ENCODE measurements around the gene KCNMB2. TPM values are rescaled to one million over a fixed set of nuclear protein-coding genes. Genes with fewer than 3 reads are reported as not detected.

KCNMB2 gene
- polyA plus RNA-seq, 4 donors, result 0.06 to 3.9 (median 1.4) TPM; not detected in 1

DNA sequence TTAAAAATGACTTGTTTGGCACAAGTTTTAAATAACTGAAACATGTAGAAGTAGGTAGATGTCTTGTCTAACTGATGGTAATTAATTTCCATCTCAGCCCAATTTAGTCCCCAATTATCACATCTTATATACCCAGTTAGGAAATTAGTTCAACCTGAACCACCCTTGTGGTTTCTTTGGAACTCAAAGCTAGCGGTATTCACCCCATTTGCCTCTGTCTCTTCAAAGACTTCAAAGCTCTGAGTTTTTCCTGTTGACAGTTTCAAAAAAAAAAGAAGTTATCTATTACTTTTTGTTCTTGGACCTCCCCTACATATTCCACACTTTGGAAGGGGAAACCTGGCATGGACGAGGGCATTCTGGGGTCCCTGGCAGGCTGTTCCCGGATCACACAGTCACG lies 236.5 kb downstream of the KCNMB2 start:
- Histone ChIP-seq H3K27me3 (ENCODE audit: control insufficient read depth in 3 of 3, insufficient read depth in 3 of 3, low read length in 3 of 3) (no peaks in the 10 kb centered on the region), H3K4me3 (ENCODE audit: low read depth in 1 of 3, low read length in 3 of 3) (no peak overlapping the region), H3K9me3 (ENCODE audit: control insufficient read depth in 2 of 2, insufficient read depth in 1 of 2, low read depth in 1 of 2, low read length in 1 of 2) (no peaks in the 10 kb centered on the region), H3K36me3 (ENCODE audit: control insufficient read depth in 3 of 3, insufficient read depth in 2 of 3, low read depth in 1 of 3, low read length in 3 of 3) (no peaks in the 10 kb centered on the region), H3K27ac (ENCODE audit: low read depth in 1 of 3, low read length in 2 of 3) (no peak overlapping the region), H3K4me1 (ENCODE audit: control insufficient read depth in 3 of 3, insufficient read depth in 2 of 3, low read depth in 1 of 3, low read length in 2 of 3) (no peaks in the 10 kb centered on the region)
- DNase-seq (no peak), FAIRE-seq (no peak)
- WGBS, 3 donors, result 78 to 85% (median 82%) methylated on average over 4 of the region's 4 CpGs

DNA sequence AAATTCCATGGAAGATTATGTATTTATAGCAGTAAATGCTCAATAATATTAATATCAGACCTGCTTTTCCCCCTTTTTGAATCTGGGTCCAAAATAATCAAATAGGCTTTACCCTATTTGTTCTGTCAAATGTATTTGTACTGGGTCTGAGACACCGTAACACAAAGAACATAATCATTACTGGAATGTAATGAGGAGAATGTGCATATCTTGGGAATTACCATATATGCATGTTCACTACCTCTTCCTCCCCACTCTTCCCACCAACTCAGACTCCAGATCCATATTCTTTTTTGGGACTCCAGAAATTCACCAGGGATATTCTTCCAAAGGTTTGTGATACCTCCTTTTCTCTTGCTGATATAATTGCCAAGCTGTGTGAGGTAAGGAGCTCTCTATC lies 237.1 kb downstream of the KCNMB2 start:
- Histone ChIP-seq H3K27me3 (ENCODE audit: control insufficient read depth in 3 of 3, insufficient read depth in 3 of 3, low read length in 3 of 3) (no peaks in the 10 kb centered on the region), H3K27ac (ENCODE audit: low read depth in 1 of 3, low read length in 2 of 3) (no peak overlapping the region), H3K36me3 (ENCODE audit: control insufficient read depth in 3 of 3, insufficient read depth in 2 of 3, low read depth in 1 of 3, low read length in 3 of 3) (no peaks in the 10 kb centered on the region), H3K4me1 (ENCODE audit: control insufficient read depth in 3 of 3, insufficient read depth in 2 of 3, low read depth in 1 of 3, low read length in 2 of 3) (no peaks in the 10 kb centered on the region), H3K4me3 (ENCODE audit: low read depth in 1 of 3, low read length in 3 of 3) (no peak overlapping the region), H3K9me3 (ENCODE audit: control insufficient read depth in 2 of 2, insufficient read depth in 1 of 2, low read depth in 1 of 2, low read length in 1 of 2) (no peaks in the 10 kb centered on the region)
- FAIRE-seq (no peak), DNase-seq (no peak)
- 87 to 96% (median 88%) methylated on average over 1 of the region's 1 CpG for WGBS, 3 donors

GRCh38 chr3:178777718-178778411 lies 241.6 kb downstream of the KCNMB2 start:
- WGBS, 3 donors, result 42 to 65% (median 58%) methylated on average over 4 of the region's 4 CpGs
- Histone ChIP-seq H3K36me3 (ENCODE audit: control insufficient read depth in 3 of 3, insufficient read depth in 2 of 3, low read depth in 1 of 3, low read length in 3 of 3) (no peaks in the 10 kb centered on the region), H3K4me3 (ENCODE audit: low read depth in 1 of 3, low read length in 3 of 3) (no peak overlapping the region), H3K4me1 (ENCODE audit: control insufficient read depth in 3 of 3, insufficient read depth in 2 of 3, low read depth in 1 of 3, low read length in 2 of 3) (no peaks in the 10 kb centered on the region), H3K27me3 (ENCODE audit: control insufficient read depth in 3 of 3, insufficient read depth in 3 of 3, low read length in 3 of 3) (no peaks in the 10 kb centered on the region), H3K9me3 (ENCODE audit: control insufficient read depth in 2 of 2, insufficient read depth in 1 of 2, low read depth in 1 of 2, low read length in 1 of 2) (no peaks in the 10 kb centered on the region), H3K27ac (ENCODE audit: low read depth in 1 of 3, low read length in 2 of 3) (no peak overlapping the region)
- DNase-seq (no peak), FAIRE-seq (no peak)

DNA sequence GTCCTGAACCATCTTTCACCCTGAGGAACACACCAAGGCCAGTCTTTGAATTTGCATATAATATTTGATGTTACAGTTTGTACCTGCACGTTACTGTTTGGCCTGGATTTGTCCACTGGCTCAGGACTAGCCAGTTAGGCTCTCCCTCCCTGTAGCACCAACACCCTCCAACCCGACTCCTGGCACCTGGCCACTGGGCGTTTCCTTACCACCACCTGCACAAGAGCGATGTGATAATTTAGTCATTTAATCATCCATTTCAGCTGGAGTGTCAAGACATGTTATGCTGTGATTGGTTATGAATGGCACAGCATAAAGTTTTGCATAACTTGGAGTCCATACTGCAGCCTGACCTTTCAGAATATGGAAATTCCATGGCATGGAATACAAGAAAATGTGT lies 242.4 kb downstream of the KCNMB2 start:
- no peak for FAIRE-seq
- H3K4me1 ChIP-seq (ENCODE audit: control insufficient read depth in 3 of 3, insufficient read depth in 2 of 3, low read depth in 1 of 3, low read length in 2 of 3), result no peaks in the 10 kb centered on the region
- no peak for DNase-seq
- 30 to 77% (median 42%) methylated on average over 4 of the region's 4 CpGs for WGBS, 3 donors
- no peak overlapping the region for H3K4me3 ChIP-seq (ENCODE audit: low read depth in 1 of 3, low read length in 3 of 3)
- no peak overlapping the region for H3K27ac ChIP-seq (ENCODE audit: low read depth in 1 of 3, low read length in 2 of 3)
- no peaks in the 10 kb centered on the region for H3K9me3 ChIP-seq (ENCODE audit: control insufficient read depth in 2 of 2, insufficient read depth in 1 of 2, low read depth in 1 of 2, low read length in 1 of 2)
- no peaks in the 10 kb centered on the region for H3K36me3 ChIP-seq (ENCODE audit: control insufficient read depth in 3 of 3, insufficient read depth in 2 of 3, low read depth in 1 of 3, low read length in 3 of 3)
- no peaks in the 10 kb centered on the region for H3K27me3 ChIP-seq (ENCODE audit: control insufficient read depth in 3 of 3, insufficient read depth in 3 of 3, low read length in 3 of 3)

DNA sequence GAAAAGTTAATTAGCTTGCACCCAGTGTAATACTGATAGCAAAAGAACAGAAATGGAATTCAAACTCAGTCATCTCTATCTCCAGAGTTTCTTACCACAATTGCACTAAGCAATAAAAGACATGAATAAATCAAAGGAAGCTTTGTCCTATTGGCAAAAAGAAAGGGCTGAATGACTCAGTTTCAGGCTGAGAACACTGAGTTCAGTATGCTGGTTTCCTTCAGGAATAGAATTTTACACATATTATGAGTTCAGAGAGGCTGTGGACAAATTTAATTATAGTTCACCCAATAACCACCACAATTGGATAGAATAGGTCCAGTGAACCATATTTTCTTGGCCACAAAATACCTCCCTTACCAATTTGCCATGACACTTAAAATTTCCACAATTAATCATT lies 249.7 kb downstream of the KCNMB2 start:
- FAIRE-seq, result no peak
- Histone ChIP-seq H3K27me3 (ENCODE audit: control insufficient read depth in 3 of 3, insufficient read depth in 3 of 3, low read length in 3 of 3) (no peaks in the 10 kb centered on the region), H3K4me1 (ENCODE audit: control insufficient read depth in 3 of 3, insufficient read depth in 2 of 3, low read depth in 1 of 3, low read length in 2 of 3) (no peaks in the 10 kb centered on the region), H3K27ac (ENCODE audit: low read depth in 1 of 3, low read length in 2 of 3) (no peak overlapping the region), H3K4me3 (ENCODE audit: low read depth in 1 of 3, low read length in 3 of 3) (no peak overlapping the region), H3K9me3 (ENCODE audit: control insufficient read depth in 2 of 2, insufficient read depth in 1 of 2, low read depth in 1 of 2, low read length in 1 of 2) (peaks cover 0 to 6% of the 10 kb centered on the region in 2 donors), H3K36me3 (ENCODE audit: control insufficient read depth in 3 of 3, insufficient read depth in 2 of 3, low read depth in 1 of 3, low read length in 3 of 3) (no peaks in the 10 kb centered on the region)
- no peak for DNase-seq

DNA sequence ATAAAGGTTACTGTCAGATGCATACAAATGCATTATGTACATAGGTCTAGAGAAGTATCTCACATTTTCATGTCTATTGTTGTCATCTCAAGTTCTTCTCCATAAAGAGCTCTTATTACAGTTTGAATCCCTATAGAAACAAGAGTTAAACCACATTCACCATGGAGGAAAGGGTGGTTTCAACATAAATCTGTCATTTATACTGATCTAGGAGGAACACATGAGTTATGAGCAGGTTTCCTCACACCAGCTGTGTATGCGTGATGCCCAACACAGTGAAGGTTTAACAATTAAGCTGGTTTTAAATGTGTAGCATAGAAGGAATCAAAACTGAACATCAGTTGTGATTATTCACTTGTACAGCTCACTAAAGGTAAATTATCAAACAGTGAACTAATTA lies 251.7 kb downstream of the KCNMB2 start:
- no peaks in the 10 kb centered on the region for H3K4me1 ChIP-seq (ENCODE audit: control insufficient read depth in 3 of 3, insufficient read depth in 2 of 3, low read depth in 1 of 3, low read length in 2 of 3)
- no peak overlapping the region for H3K27ac ChIP-seq (ENCODE audit: low read depth in 1 of 3, low read length in 2 of 3)
- DNase-seq (no peak), FAIRE-seq (no peak)
- no peaks in the 10 kb centered on the region for H3K36me3 ChIP-seq (ENCODE audit: control insufficient read depth in 3 of 3, insufficient read depth in 2 of 3, low read depth in 1 of 3, low read length in 3 of 3)
- WGBS, 3 donors, result 41 to 70% (median 63%) methylated on average over 1 of the region's 1 CpG
- no peaks in the 10 kb centered on the region for H3K27me3 ChIP-seq (ENCODE audit: control insufficient read depth in 3 of 3, insufficient read depth in 3 of 3, low read length in 3 of 3)
- H3K4me3 ChIP-seq (ENCODE audit: low read depth in 1 of 3, low read length in 3 of 3), result no peak overlapping the region
- H3K9me3 ChIP-seq (ENCODE audit: control insufficient read depth in 2 of 2, insufficient read depth in 1 of 2, low read depth in 1 of 2, low read length in 1 of 2), result peaks cover 0 to 6% of the 10 kb centered on the region in 2 donors

- no peaks in the 10 kb centered on the region for H3K36me3 ChIP-seq (ENCODE audit: control insufficient read depth in 3 of 3, insufficient read depth in 2 of 3, low read depth in 1 of 3, low read length in 3 of 3)
- DNase-seq (no peak), FAIRE-seq (no peak)
- no peak overlapping the region for H3K27ac ChIP-seq (ENCODE audit: low read depth in 1 of 3, low read length in 2 of 3)
- no peaks in the 10 kb centered on the region for H3K27me3 ChIP-seq (ENCODE audit: control insufficient read depth in 3 of 3, insufficient read depth in 3 of 3, low read length in 3 of 3)
- H3K4me3 ChIP-seq (ENCODE audit: low read depth in 1 of 3, low read length in 3 of 3), result no peak overlapping the region
- no peaks in the 10 kb centered on the region for H3K4me1 ChIP-seq (ENCODE audit: control insufficient read depth in 3 of 3, insufficient read depth in 2 of 3, low read depth in 1 of 3, low read length in 2 of 3)
- peaks cover 0 to 10% of the 10 kb centered on the region in 2 donors for H3K9me3 ChIP-seq (ENCODE audit: control insufficient read depth in 2 of 2, insufficient read depth in 1 of 2, low read depth in 1 of 2, low read length in 1 of 2)
Measured at GRCh38 chr3:178794711-178795110, 258.5 kb downstream of the KCNMB2 start.

- Histone ChIP-seq H3K4me1 (ENCODE audit: control insufficient read depth in 3 of 3, insufficient read depth in 2 of 3, low read depth in 1 of 3, low read length in 2 of 3) (no peaks in the 10 kb centered on the region), H3K27ac (ENCODE audit: low read depth in 1 of 3, low read length in 2 of 3) (no peak overlapping the region), H3K27me3 (ENCODE audit: control insufficient read depth in 3 of 3, insufficient read depth in 3 of 3, low read length in 3 of 3) (no peaks in the 10 kb centered on the region), H3K36me3 (ENCODE audit: control insufficient read depth in 3 of 3, insufficient read depth in 2 of 3, low read depth in 1 of 3, low read length in 3 of 3) (no peaks in the 10 kb centered on the region), H3K9me3 (ENCODE audit: control insufficient read depth in 2 of 2, insufficient read depth in 1 of 2, low read depth in 1 of 2, low read length in 1 of 2) (peaks cover 0 to 7% of the 10 kb centered on the region in 2 donors), H3K4me3 (ENCODE audit: low read depth in 1 of 3, low read length in 3 of 3) (no peak overlapping the region)
- 35 to 73% (median 50%) methylated on average over 2 of the region's 2 CpGs for WGBS, 3 donors
- no peak for DNase-seq
- FAIRE-seq, result no peak
Measured at GRCh38 chr3:178795349-178795748, 259.1 kb downstream of the KCNMB2 start.

GRCh38 chr3:178802259-178802658 lies 266.0 kb downstream of the KCNMB2 start:
- FAIRE-seq, result no peak
- no peaks in the 10 kb centered on the region for H3K36me3 ChIP-seq (ENCODE audit: control insufficient read depth in 3 of 3, insufficient read depth in 2 of 3, low read depth in 1 of 3, low read length in 3 of 3)
- no peak overlapping the region for H3K4me3 ChIP-seq (ENCODE audit: low read depth in 1 of 3, low read length in 3 of 3)
- no peaks in the 10 kb centered on the region for H3K4me1 ChIP-seq (ENCODE audit: control insufficient read depth in 3 of 3, insufficient read depth in 2 of 3, low read depth in 1 of 3, low read length in 2 of 3)
- no peak for DNase-seq
- WGBS, 3 donors, result 64 to 83% (median 69%) methylated on average over 3 of the region's 3 CpGs
- no peaks in the 10 kb centered on the region for H3K9me3 ChIP-seq (ENCODE audit: control insufficient read depth in 2 of 2, insufficient read depth in 1 of 2, low read depth in 1 of 2, low read length in 1 of 2)
- no peaks in the 10 kb centered on the region for H3K27me3 ChIP-seq (ENCODE audit: control insufficient read depth in 3 of 3, insufficient read depth in 3 of 3, low read length in 3 of 3)
- no peak overlapping the region for H3K27ac ChIP-seq (ENCODE audit: low read depth in 1 of 3, low read length in 2 of 3)

Measured in small intestine (tissue), 7 donors.